ENCODE data around the gene IGFN1.

- no peak for TF ChIP-seq CTCF (IDR thresholded peaks at IDR 0.05; ENCODE audit: control extremely low read depth in 1 of 3, insufficient read depth in 1 of 3, low read depth in 1 of 3, low read length in 3 of 3)
- no peak for TF ChIP-seq CHD2 (IDR thresholded peaks at IDR 0.05; ENCODE audit: low read length)
- no peak for TF ChIP-seq CBX5 (IDR thresholded peaks at IDR 0.05; ENCODE audit: low read depth, low read length)
- TF ChIP-seq TAF1 (IDR thresholded peaks at IDR 0.05; ENCODE audit: low read depth, low read length): no peak
These were observed 33.8 kb upstream of the IGFN1 start for GRCh38 chr1:201156819-201157218.

Measured in H1 (cell line).